ENCODE measurements around the gene NRF1. TPM values are rescaled to one million over a fixed set of nuclear protein-coding genes. Genes with fewer than 3 reads are reported as not detected.

NRF1 gene
- total and polyA plus RNA-seq, 8 donors = 11.4 to 26.8 (median 22.6) TPM

- TF ChIP-seq CTCF (IDR thresholded peaks at IDR 0.05) = no peak
- intact Hi-C loops (cut with DNase I) = no loop called here
- Histone ChIP-seq H3K27me3 (no peaks in the 10 kb centered on the region), H3K4me1 (no peaks in the 10 kb centered on the region), H3K9me3 (no peaks in the 10 kb centered on the region), H3K4me3 (no peak overlapping the region), H3K36me3 (peaks cover 0 to 22% of the 10 kb centered on the region in 2 donors), H3K27ac (no peak overlapping the region)
- DNase-seq = no peak
- no peak for ATAC-seq
Observed at GRCh38 chr7:129702761-129703338, 91.3 kb downstream of the NRF1 start.

- TF ChIP-seq CTCF (IDR thresholded peaks at IDR 0.05) = no peak
- Histone ChIP-seq H3K27ac (no peak overlapping the region), H3K4me1 (no peaks in the 10 kb centered on the region), H3K9me3 (no peaks in the 10 kb centered on the region), H3K27me3 (no peaks in the 10 kb centered on the region), H3K36me3 (peaks cover 0 to 25% of the 10 kb centered on the region in 2 donors), H3K4me3 (no peak overlapping the region)
- ATAC-seq = no peak
- intact Hi-C loops (cut with DNase I) = no loop called here
- no peak for DNase-seq
Observed at GRCh38 chr7:129703751-129704150, 92.2 kb downstream of the NRF1 start.

- Histone ChIP-seq H3K36me3 (peaks cover 0 to 62% of the 10 kb centered on the region in 2 donors), H3K4me3 (no peak overlapping the region), H3K27ac (no peak overlapping the region), H3K4me1 (no peaks in the 10 kb centered on the region), H3K27me3 (no peaks in the 10 kb centered on the region), H3K9me3 (no peaks in the 10 kb centered on the region)
- intact Hi-C loops (cut with DNase I) = no loop called here
- DNase-seq = no peak
- TF ChIP-seq CTCF (IDR thresholded peaks at IDR 0.05) = no peak
- no peak for ATAC-seq
Observed at GRCh38 chr7:129707910-129708499, 96.5 kb downstream of the NRF1 start.

- H3K36me3 ChIP-seq = peaks cover 0 to 100% of the 10 kb centered on the region in 2 donors
- H3K4me1 ChIP-seq = no peaks in the 10 kb centered on the region
- H3K4me3 ChIP-seq = no peak overlapping the region
- no peaks in the 10 kb centered on the region for H3K9me3 ChIP-seq
- intact Hi-C loops (cut with DNase I) = no loop called here
- no peaks in the 10 kb centered on the region for H3K27me3 ChIP-seq
- DNase-seq (no peak), ATAC-seq (no peak)
- no peak for TF ChIP-seq CTCF (IDR thresholded peaks at IDR 0.05)
- H3K27ac ChIP-seq = no peak overlapping the region
Observed at GRCh38 chr7:129713544-129713943, 102.0 kb downstream of the NRF1 start.

- intact Hi-C loops (cut with DNase I) = no loop called here
Observed at GRCh38 chr7:129714514-129715063, 103.1 kb downstream of the NRF1 start.

More at GRCh38 chr7:129714514-129715063, 103.1 kb downstream of the NRF1 start:
- DNase-seq = no peak
- Histone ChIP-seq H3K4me3 (no peak overlapping the region), H3K27ac (no peak overlapping the region), H3K36me3 (peaks cover 0 to 97% of the 10 kb centered on the region in 2 donors), H3K27me3 (no peaks in the 10 kb centered on the region), H3K9me3 (no peaks in the 10 kb centered on the region), H3K4me1 (no peaks in the 10 kb centered on the region)
- peak; percentile 90 for ATAC-seq
- no peak for TF ChIP-seq CTCF (IDR thresholded peaks at IDR 0.05)
